Upper lobe of left lung (tissue), 4 donors: ENCODE data around the gene ARL13A.

Experiments
- EP300 ChIP-seq, 4 donors: sonication (generic); formaldehyde crosslinking; IDR thresholded peaks; one replicate each; pipeline ENCODE4 v1.5.1; 2017; ENCODE audit warnings: antibody characterized with exemption in 4 of 4, control low read depth in 2 of 4
- POLR2AphosphoS5 ChIP-seq, 2 donors: sonication (generic); formaldehyde crosslinking; IDR thresholded peaks; one replicate each; pipeline ENCODE4 v1.5.1; 2017; ENCODE audit warnings: antibody characterized with exemption in 2 of 2
- TF ChIP-seq, protein P1 (sequence below), 6 experiments: fragments of 450-650 bp in 4 of 6; fragments of 200-600 bp in 2 of 6; sonication (generic) in 2 of 6; IDR thresholded peaks; one replicate each; pipeline ENCODE4 v1.5.1; 2016 to 2019; ENCODE audit warnings: antibody characterized with exemption in 6 of 6

DNA sequence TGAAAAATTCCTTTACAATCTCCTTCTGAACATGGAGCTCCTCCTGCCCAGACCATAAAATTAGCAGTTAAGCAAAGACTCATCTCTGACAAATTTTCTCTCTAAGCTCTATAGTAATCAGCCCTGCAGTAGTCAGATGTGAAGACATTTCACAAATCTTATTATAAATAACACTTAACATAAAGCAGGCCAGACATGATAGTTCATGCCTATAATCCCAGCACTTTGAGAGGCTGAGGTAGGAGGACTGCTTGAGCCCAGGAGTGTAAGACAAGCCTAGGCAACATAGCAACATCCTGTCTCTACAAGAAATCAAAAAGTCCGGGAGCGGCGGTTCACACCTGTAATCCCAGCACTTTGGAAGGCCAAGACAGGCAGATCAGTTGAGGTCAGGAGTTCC lies 52.5 kb downstream of the ARL13A start:
- TF ChIP-seq, protein P1, sequence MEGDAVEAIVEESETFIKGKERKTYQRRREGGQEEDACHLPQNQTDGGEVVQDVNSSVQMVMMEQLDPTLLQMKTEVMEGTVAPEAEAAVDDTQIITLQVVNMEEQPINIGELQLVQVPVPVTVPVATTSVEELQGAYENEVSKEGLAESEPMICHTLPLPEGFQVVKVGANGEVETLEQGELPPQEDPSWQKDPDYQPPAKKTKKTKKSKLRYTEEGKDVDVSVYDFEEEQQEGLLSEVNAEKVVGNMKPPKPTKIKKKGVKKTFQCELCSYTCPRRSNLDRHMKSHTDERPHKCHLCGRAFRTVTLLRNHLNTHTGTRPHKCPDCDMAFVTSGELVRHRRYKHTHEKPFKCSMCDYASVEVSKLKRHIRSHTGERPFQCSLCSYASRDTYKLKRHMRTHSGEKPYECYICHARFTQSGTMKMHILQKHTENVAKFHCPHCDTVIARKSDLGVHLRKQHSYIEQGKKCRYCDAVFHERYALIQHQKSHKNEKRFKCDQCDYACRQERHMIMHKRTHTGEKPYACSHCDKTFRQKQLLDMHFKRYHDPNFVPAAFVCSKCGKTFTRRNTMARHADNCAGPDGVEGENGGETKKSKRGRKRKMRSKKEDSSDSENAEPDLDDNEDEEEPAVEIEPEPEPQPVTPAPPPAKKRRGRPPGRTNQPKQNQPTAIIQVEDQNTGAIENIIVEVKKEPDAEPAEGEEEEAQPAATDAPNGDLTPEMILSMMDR (IDR thresholded peaks at IDR 0.05): no peak
- TF ChIP-seq EP300 (IDR thresholded peaks at IDR 0.05) (no peak), POLR2AphosphoS5 (IDR thresholded peaks at IDR 0.05) (no peak)
